HepG2 (cell line): Measurements from ENCODE around the gene UCK2. TPM values are rescaled to one million over a fixed set of nuclear protein-coding genes. Genes with fewer than 3 reads are reported as not detected.
A peak's percentile ranks its signal among the peaks of the same experiment; 100 is the strongest.

Experiments used
- ATF2 ChIP-seq: sonication (generic); formaldehyde crosslinking; IDR thresholded peaks from 2 replicates; pipeline ENCODE4 v1.4.0; 2020; ENCODE audit warnings: missing genetic modification reagents
- FOXA1 ChIP-seq, 2 experiments: fragments of 450-650 bp in 1 of 2; sonication (generic) in 1 of 2; formaldehyde crosslinking in 1 of 2; IDR thresholded peaks; 2 replicates each; pipeline versions ENCODE4 v1.4.0 to v1.6.1; 2016 to 2020; ENCODE audit warnings: missing genetic modification reagents in 1 of 2
- FOXA3 ChIP-seq: IDR thresholded peaks from 2 replicates; pipeline ENCODE4 v1.6.1; 2016; ENCODE audit warnings: missing genetic modification reagents, missing compliant biosample characterization
- HOMEZ ChIP-seq: IDR thresholded peaks from 2 replicates; pipeline ENCODE4 v1.6.1; 2016; ENCODE audit warnings: low read depth
- HOXA3 ChIP-seq: sonication (generic); formaldehyde crosslinking; IDR thresholded peaks from 2 replicates; pipeline ENCODE4 v1.5.0; 2020; ENCODE audit warnings: missing genetic modification reagents
- MAFG ChIP-seq: sonication (generic); formaldehyde crosslinking; IDR thresholded peaks from 2 replicates; pipeline ENCODE4 v1.5.1; 2020; ENCODE audit warnings: mild to moderate bottlenecking, missing genetic modification reagents
- MNT ChIP-seq: fragments of 450-650 bp; IDR thresholded peaks from 2 replicates; pipeline ENCODE4 v1.6.1; 2016
- RFXAP ChIP-seq: sonication (generic); formaldehyde crosslinking; IDR thresholded peaks from 2 replicates; pipeline ENCODE4 v1.4.0; 2020; ENCODE audit warnings: missing genetic modification reagents, borderline replicate concordance
- SKI ChIP-seq: fragments of 450-650 bp; IDR thresholded peaks from one replicate; pipeline ENCODE4 v1.6.1; 2018; ENCODE audit warnings: mild to moderate bottlenecking; ENCODE audit not compliant: partially characterized antibody
- TEF ChIP-seq: sonication (generic); formaldehyde crosslinking; IDR thresholded peaks from 2 replicates; pipeline ENCODE4 v1.5.0; 2020; ENCODE audit warnings: missing genetic modification reagents
- TFAP4 ChIP-seq: sonication (generic); IDR thresholded peaks from 2 replicates; pipeline ENCODE4 v1.6.1; 2016; ENCODE audit warnings: low read depth, borderline replicate concordance
- TGIF2 ChIP-seq: IDR thresholded peaks from 2 replicates; pipeline ENCODE4 v1.6.1; 2016; ENCODE audit warnings: control low read depth, missing compliant biosample characterization
- TRIM22 ChIP-seq: fragments of 450-650 bp; IDR thresholded peaks from 2 replicates; pipeline ENCODE4 v1.6.1; 2017
- ZFX ChIP-seq: sonication (generic); formaldehyde crosslinking; IDR thresholded peaks from 2 replicates; pipeline ENCODE4 v1.4.0; 2020; ENCODE audit warnings: mild to moderate bottlenecking, low read depth, missing genetic modification reagents, moderate library complexity
- ZNF124 ChIP-seq: sonication (generic); formaldehyde crosslinking; IDR thresholded peaks from 2 replicates; pipeline ENCODE4 v1.4.0; 2020; ENCODE audit warnings: missing genetic modification reagents
- ZNF263 ChIP-seq: sonication (generic); formaldehyde crosslinking; IDR thresholded peaks from 2 replicates; pipeline ENCODE4 v1.4.0; 2020; ENCODE audit warnings: missing genetic modification reagents
- ZNF574 ChIP-seq: sonication (generic); formaldehyde crosslinking; IDR thresholded peaks from 2 replicates; pipeline ENCODE4 v1.4.0; 2020; ENCODE audit warnings: missing genetic modification reagents
- polyA plus RNA-seq, 8 experiments: library from polyadenylated mRNA; depleted of rRNA in 3 of 8; stranded (reverse) in 7 of 8; unstranded in 1 of 8; fragments of >200 nt; fragmentation: Illumina TruSeq in 4 of 8; extraction: Trizol in 4 of 8; gene quantifications; 2 replicates each; pipeline versions ENCODE4 v1.2.1 to v1.2.3, GENCODE V29; 2011 to 2016; ENCODE audit warnings: low read depth in 4 of 8, missing spikeins in 1 of 8, mixed read lengths in 1 of 8; ENCODE audit not compliant: insufficient read depth in 1 of 8
- total RNA-seq, 5 experiments: library from RNA; depleted of rRNA; stranded (reverse); fragments of >200 nt; fragmentation: Illumina TruSeq; extraction: Trizol; gene quantifications; 2 replicates each; pipeline ENCODE4 v1.2.3, GENCODE V29; 2016; ENCODE audit warnings: low read depth in 1 of 5

UCK2 gene
- total and polyA plus RNA-seq, 2 of the 13 experiments (the other 11 are each of a cell fraction or from before 2014, with no cell fraction given): 64.3 to 78.0 TPM

- TF ChIP-seq ZNF574 (CRISPR knock-in tag) (0 out of 2 replicates have a peak, but pooled peaks have one; percentile 19), FOXA1 (IDR thresholded peaks at IDR 0.05) (no peak), FOXA1 (CRISPR knock-in tag; IDR thresholded peaks at IDR 0.05) (peak; percentile 43; the same call in 1 of the 2 replicates), RFXAP (peak; percentile 57; the same call in 1 of the 2 replicates), TGIF2 (CRISPR knock-in tag) (peak; percentile 38; the same call in 1 of the 2 replicates), SKI (peak; percentile 62), MNT (no peak), HOMEZ (CRISPR knock-in tag) (no peak; the same call in 1 of the 2 replicates), ZNF124 (CRISPR knock-in tag) (0 out of 2 replicates have a peak, but pooled peaks have one; percentile 15), TFAP4 (peak; percentile 91; the same call in 1 of the 2 replicates), ZNF263 (CRISPR knock-in tag) (peak; percentile 98), FOXA3 (peak; percentile 38), TRIM22 (no peak), MAFG (0 out of 2 replicates have a peak, but pooled peaks have one; percentile 62), HOXA3 (CRISPR knock-in tag) (0 out of 2 replicates have a peak, but pooled peaks have one; percentile 40), ZFX (peak; percentile 34; the same call in 1 of the 2 replicates), ATF2 (CRISPR knock-in tag) (peak; percentile 23; the same call in 1 of the 2 replicates), TEF (CRISPR knock-in tag) (no peak)
Observed at GRCh38 chr1:165858364-165858823, 31.0 kb downstream of the UCK2 start (continued).
